HG02973 (cell line): Measurements from ENCODE around the gene ERBIN.

ENCODE experiments used
- ATAC-seq: cut with Tn5 transposase; IDR thresholded peaks from one replicate; pipeline ENCODE4 v1.9.1; 2021; ENCODE audit warnings: moderate library complexity; ENCODE audit not compliant: unreplicated experiment

ERBIN gene

GRCh38 chr5:66122379-66123034, 196.1 kb downstream of the ERBIN start:
- ATAC-seq: no peak

- ATAC-seq: no peak
Measured at GRCh38 chr5:66129144-66129543, 202.8 kb downstream of the ERBIN start.

- ATAC-seq: no peak
Measured at GRCh38 chr5:66130493-66130892, 204.1 kb downstream of the ERBIN start.
